GM19035 (cell line): Measurements from ENCODE around the gene RBM25.
"Not testable (repeated sequence)": the region's sequence is repeated elsewhere in the genome, so short reads cannot be mapped to it uniquely, and the experiment has no call there.

Experiments
- ATAC-seq: cut with Tn5 transposase; IDR thresholded peaks from one replicate; pipeline ENCODE4 v1.9.1; 2021; ENCODE audit not compliant: unreplicated experiment

The RBM25 gene

DNA sequence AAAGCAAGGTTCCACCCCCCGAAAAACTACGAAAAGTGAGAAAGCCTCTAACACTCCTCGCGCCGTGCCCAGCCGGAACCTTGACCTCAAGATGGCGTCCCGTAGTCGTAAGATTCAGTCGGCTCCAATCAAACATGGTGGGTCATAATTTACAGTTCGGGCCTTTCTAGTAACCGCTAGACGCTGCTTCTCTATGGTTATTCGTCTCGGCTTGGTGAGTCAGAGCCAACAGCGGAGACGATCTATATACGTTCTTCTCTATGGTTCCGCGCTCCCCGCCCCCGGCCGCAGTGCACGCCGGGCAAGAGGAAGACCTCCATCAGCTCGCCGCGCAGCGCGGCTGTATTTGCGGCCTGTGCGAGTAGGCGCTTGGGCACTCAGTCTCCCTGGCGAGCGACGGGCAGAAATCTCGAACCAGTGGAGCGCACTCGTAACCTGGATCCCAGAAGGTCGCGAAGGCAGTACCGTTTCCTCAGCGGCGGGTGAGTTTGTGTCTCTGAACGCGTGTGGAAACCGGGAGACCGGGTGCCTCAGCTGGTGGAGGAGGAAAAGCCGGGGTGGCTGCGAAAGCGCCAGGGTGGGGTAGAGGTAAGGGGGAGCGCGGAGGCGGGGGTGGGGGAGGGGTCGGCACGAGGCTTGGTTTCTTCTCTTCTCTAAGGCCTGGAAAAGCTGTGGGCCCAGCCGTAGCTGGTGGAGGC, at the start of gene RBM25:
Gene RBM25, plus strand, starts transcription at position 311 of the 698 bp plus-strand sequence. CDS start 13,108 bp downstream, outside the sequence.
- ATAC-seq = peak; percentile 97

DNA sequence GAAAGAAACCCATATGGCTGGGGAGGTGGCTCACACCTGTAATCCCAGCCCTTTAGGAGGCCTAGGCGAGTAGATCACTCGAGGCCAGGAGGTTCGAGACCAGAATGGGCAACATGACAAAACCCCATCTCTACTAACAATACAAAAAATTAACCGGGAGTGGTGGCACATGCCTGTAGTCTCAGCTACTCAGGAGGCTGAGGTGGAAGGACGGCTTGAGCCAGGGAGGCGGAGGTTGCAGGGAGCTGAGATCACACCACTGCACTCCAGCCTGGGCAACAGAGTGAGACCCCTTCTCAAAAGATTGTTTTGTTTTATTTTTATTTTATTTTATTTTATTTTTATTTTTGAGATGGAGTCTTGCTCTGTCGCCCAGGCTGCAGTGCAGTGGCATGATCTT, 47.1 kb upstream of the RBM25 start:
- not testable (repeated sequence) for ATAC-seq

DNA sequence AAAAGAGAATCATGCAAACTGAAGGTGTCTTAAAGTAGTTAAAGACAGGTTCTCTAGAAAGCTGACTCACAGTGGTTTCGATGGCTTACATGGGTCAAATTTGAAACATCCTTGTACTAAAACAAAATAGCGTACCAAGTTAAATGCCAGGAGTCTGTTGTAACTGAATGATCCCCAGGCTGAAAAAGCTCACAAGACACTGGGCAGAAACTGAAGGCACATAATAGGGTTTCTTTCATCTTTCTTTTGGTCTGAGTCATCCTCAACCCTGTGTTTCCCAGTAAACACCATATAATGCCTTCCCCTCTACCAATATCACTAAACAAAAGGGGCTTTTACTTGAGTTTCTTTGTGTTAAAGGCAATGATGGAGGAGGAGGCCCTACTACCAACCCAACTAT, 44.2 kb upstream of the RBM25 start:
- peak; percentile 72 for ATAC-seq

DNA sequence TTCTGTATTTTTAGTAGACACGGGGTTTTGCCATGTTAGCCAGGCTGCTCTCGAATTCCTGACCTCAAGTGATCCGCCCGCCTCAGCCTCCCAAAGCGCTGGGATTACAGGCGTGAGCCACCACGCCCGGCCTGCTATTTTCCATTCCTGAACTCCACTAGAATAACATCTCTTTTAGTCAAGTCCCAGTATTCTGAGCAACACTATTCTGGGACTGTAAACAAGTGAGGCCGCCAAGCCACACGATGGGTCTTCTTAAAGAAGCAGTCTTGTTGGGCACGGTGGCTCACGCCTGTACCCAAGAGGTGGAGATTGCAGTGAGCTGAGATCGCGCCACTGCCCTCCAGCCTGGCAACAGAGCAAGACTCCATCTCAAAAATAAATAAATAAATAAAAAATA, 42.8 kb upstream of the RBM25 start:
- ATAC-seq = not testable (repeated sequence)

DNA sequence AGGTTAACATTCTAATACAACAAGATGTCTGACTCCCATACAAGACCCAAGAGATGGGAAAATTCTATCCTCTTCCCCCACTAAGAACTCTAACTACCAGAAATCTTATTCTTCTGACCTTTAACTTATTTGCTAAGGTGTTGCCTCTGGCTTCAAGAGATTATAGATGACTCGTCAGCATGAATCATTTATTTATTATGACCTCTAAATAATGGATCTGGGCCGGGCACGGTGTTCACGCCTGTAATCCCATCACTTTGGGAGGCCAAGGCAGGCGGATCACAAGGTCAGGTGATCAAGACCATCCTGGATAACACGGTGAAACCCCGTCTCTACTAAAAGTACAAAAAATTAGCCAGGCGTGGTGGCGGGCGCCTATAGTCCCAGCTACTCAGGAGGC, 42.3 kb upstream of the RBM25 start:
- ATAC-seq = not testable (repeated sequence)

DNA sequence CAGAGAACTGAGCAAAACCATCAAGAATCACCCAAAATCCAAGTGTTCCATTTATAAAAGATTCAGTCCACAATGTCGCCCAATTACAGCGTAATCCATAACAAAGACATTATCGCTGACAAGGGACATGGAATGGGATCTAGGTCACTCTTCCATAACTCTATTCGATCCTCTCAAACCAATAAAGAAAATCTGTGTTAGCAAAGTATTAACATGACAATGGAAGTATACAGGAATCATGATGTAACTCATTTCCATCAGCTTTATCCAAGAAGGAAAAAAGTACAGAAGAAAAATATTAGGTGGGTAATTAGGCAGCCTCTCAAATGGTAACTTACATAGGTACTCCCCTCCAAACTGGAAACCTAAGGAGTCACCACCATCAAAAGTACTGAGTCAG, 36.3 kb upstream of the RBM25 start:
- ATAC-seq = no peak

DNA sequence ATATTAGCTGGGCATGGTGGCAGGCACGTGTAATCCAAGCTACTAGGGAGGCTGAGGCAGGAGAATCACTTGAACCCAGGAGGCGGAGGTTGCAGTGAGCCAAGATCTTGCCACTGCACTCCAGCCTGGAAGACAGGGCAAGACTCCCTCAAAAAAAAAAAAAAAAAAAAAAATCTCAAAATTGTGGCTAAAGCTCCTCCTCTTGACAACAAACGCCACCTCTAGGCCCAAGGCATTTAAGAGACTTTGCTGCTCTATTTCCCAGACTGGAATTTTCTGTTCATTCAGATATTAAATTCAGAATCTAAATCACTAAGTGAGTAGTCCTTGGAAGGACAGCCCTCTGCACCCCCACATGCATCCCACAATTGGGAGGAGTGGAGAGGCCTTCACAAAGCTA, 32.8 kb upstream of the RBM25 start:
- ATAC-seq = no peak

DNA sequence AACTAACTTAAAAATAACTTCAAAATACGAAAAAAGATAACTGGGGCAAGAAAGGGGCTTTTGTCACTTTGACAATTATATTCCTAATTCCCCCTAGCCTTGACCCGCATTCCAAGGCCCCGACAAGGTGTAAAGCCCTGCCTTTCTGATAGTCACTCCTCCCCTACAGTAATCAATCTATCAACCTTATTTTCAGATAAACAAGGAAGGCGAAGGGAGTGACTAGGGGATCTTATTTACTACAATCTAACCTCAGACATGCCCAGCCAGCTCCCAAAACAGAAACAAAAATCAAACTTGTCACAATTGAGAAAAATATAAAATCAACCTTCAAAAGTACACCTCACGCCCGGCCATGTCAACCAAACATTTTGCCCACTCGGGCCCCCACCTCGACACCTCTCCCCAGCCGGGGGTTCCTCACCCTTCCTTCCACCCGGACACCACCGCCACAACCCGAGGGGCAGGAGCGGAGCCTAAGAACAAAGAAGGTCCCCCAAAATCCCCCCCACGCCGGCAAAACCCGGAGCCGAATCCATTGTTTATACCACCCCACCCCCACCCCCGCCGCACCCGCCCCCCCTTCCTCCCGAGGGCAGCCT, 32.0 kb upstream of the RBM25 start:
- ATAC-seq = no peak

DNA sequence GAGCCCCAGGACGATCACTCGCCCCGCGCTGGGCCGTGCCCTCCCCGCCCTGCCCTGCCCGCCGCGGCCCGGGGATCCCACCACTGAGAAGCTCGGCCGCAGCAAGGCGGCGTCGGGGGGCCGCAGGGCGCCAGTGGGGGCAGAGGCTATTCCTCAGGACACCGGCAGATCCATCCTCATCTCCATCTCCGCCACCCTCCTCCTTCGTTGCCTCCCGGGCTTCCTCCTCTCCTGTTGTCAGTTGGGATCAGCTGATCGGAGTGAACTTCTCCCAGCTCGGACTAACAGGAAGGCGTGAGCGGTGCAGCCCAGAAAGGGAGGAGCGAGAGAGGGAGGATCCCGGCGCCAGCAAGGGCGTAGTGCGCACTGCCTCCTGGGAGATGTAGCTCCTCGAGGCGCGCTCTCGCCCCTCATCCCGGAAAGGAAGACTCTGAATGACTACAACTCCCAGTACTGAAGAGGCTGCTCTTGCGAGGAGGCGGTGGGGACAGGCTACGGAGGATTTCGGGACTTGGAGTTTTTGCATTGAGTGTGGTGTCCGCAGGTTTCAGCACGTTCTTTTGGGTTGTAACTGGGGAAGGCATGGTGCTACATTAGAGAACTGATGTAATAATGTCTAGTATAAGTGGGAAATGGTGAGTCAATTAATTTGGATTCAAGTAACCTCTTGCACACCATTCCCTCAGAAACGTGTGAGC, 31.3 kb upstream of the RBM25 start, which contains the start of gene ZFYVE1:
Gene ZFYVE1, minus strand, starts transcription at position 262 of the 698 bp plus-strand sequence. CDS start 2,598 bp downstream, outside the sequence.
- peak; percentile 97 for ATAC-seq

DNA sequence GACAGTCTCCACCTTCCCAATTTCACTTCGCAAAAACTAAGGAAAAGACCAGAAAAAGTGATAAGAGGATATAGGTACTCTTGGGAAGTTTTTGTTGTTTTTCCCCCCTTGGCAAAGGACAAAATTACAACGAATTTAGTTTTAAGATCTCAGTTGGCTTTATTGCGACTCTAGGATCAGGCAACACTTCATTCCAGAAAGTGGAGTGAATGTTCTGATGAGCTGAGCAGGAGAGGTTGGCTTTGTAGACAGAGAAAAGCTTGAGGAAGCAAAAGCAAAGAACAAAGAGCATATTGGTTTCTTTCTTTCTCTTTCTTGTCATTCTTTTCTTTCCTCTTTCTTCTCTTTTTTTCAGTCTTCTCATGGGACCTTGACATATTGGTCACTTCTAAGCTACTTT, 30.8 kb upstream of the RBM25 start:
- no peak for ATAC-seq

DNA sequence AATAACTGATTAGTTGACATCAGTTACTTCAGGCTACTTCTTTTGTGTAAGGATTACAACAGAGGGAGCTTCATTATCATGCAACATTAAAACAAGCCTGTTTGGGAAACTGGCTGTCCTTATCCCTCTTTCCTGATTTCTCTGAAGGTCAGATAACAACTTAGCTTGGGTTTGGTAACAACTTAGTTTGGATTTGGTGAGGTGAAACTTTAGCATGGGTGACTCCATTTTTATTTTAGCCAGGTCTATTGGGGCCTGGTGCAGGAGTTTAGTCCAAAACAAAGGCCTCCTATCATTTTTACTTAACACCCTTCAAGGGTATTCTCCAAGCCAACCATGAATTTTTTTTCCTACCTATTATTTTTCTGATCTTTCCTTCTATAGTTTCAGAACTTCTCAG, 30.4 kb upstream of the RBM25 start:
- no peak for ATAC-seq

DNA sequence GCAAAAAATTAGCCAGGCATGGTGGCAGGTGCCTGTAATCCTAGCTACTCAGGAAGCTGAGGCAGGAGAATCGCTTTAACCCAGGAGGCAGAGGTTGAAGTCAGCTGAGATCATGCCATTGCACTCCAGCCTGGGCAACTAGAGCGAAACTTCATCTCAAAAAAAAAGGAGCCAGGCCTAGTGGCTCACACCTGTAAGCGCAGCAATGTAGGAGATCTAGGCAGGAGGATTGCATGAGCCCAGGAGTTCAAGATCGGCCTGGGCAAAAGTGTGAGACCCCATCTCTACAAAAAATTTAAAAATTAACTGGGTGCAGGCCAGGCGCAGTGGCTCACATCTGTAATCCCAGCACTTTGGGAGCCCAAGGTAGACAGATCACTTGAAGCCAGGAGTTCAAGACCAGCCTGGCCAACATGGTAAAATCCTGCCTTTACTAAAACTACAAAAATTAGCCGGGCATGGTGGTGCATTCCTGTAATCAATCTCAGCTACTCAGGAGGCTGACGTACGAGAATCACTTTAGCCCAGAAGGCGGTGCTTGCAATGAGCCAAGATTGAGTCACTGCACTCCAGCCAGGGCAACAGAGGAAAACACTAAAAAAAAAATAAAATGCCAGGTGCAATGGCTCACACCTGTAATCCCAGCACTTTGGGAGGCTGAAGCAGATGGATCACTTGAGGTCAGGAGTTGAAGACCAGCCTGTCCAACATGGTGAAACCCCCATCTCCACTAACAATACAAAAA, 21.5 kb upstream of the RBM25 start:
- not testable (repeated sequence) for ATAC-seq

DNA sequence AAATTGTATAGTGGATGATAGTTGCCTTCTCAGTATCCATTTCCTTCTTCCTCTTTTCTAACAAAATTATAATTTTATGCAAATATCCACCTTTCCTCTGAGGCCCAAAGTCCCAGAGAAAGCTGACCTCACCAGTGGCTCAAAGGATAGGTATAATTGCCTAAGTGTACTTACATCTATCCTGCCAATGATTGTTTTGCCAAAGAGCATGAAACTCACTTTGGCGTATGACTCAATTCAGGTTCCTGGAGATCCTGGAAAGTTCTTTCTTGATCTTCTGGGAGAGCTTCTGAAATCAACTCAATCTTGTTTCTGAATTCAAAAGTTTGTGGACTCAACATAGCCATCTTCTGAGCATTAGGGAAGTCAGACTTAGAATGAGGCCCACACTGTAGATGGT, 10.5 kb upstream of the RBM25 start:
- no peak for ATAC-seq

DNA sequence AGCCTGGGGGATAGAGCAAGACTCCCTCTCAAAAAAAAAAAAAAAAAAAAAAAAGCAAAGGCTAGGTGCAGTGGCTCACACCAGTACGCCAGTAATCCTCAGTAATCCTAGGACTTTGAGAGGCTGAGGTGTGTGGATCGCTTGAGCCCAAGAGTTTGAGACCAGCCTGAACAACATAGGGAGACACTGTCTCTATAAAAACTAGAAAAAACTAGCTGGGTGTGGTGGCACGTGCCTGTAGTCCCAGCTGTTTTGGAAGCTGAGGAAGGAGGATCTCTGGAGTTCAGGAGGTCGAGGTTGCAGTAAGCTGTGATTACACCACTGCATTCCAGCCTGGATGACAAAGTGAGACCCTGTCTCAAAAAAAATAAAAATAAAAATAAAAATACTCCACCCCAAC, 8.9 kb upstream of the RBM25 start:
- ATAC-seq = no peak

DNA sequence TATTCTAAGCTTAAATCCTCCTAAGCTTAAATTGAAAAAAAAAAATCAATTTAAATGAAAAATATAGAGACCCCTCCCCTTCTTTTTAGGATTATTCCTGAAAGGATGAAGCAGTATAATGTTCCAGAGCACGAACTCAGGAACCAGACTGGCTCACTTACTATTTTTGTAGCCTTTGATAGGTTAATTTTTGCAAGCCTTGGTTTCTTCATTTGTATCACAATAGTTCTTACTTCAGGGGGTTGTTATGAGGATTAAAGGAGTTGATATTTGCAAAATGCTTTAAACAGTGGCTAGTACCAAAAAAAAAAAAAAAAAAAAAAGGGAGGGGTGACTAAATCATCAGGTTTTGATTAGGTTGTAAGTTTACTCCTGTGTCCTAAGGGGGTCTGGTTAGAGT, 3.1 kb upstream of the RBM25 start:
- no peak for ATAC-seq

DNA sequence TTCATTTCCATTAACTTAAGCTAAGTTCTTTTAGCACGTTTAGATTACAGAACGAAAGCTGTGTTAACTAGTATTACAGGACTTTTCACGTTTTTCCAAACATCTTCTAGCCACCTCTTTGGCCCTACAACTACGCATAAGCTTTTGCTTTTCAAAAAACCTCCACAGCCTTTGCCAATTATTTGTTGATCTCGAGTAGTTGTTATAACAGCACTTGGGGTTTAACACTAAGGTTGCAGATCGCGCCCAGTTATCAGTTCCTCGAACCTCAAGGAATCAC, 450 bp upstream of the RBM25 start:
- no peak for ATAC-seq

DNA sequence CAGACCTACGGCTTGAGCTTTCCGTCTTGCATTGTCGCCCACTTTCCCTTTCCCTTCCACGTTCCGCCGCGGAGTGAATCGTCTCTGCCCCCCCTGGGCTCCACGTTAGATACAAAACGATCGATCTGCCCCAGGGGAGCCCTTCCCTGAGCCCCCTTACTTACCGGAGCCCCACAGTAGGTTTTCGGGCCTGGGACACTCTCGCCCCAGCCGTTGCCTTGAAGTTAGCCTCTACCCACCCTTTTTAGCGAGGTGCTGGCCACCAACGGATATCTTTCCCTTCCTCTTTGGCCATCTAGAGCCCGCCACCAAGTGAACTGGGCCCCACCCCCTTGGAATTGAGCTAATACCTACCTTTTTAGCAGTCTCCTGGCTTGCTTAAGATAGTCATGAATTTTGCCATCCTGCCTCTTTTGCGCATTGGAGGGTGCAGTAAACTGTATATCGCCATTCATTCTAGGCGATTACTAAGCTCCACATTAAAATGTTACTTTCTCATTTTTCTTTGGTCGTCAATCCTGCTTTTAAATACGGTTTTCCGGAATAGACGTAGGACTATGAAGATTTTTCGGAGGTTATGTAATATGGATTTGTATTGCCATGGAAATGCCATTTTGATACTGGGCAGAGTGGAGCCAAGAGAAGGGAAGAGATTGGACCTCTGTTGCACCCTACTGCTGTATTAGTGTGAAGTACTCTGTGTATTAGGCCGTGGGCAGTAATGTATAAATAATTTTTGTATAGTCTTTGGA, 764 bp downstream of the RBM25 start:
- no peak for ATAC-seq

DNA sequence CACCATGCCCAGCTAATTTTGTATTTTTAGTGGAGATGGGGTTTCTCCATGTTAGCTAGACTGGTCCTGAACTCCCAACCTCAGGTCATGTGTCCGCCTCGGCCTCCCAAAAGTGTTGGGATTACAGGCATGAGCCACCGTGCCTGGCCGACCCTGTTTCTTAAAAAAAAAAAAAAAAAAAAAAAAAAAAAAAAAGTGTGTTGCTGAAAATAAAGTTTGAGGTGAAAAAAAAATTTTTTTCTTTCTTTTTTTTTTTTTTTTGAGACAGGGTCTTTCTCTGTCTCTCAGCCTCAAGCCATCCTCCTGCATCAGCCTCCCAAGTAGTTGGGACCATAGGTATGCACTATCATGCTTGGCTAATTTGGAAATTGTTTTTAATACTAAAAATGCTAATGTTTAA, 11.3 kb downstream of the RBM25 start:
- no peak for ATAC-seq

DNA sequence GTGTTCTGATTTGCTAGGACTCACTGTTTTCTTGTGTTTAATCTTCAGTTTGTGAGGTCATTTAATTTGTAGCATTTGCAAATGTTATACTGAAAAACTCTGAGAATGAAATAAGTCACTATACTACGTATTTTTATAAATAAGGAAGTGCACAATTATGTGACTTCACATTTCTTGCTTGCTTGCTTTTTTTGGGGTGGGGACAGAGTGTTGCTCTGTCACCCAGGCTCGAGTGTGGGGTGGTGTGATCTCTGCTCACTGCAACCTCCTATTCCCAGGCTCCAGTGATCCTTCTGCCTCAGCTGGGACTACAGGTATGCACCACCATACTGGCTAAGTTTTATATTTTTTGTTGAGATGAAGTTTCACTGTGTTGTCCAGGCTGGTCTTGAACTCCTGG, 32.7 kb downstream of the RBM25 start:
- ATAC-seq = no peak

DNA sequence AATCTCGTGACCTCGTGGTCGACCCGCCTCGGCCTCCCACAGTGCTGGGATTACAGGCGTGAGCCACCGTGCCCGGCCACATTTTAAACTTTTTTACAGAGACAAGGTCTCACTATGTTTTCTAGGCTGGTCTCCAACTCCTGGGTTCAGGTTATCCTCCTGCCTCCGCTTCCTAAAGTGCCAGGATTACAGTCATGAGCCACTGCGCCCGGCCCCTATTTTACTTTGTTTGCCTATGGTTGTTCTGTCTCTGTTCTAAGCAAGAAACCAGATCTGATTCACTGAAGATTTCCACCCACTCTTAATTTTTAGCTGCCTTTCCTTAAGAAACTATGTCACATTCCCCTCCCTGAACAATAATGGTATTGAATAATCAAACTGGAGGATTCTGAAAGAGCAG, 39.1 kb downstream of the RBM25 start:
- no peak for ATAC-seq

DNA sequence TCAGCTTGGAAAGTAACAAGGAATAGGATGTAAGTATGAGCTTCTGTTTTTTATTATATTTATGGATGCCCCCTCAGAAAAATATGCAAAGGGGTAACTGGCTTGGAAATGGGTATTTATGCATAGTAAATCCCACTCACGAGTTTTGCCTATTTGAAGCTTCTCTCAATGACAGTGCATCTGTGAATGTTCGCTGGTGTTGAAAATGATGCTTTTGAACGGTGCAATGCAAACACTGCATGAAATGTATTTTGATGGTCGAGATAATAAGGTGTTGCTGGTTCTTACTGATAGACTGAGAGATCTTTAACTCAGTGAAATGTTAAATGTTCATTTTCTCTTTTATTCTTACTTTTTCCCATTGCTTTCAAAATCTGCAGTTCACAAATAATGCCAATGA, 42.0 kb downstream of the RBM25 start:
- no peak for ATAC-seq
